Stimulated activated CD8-positive, alpha-beta memory T cell treated with anti-CD3 and anti-CD28 coated beads, Interleukin-4, amount 100 ng/mL, for 24 hours (primary cell): ENCODE data around the gene SLC51A.
"Not testable (repeated sequence)": the region's sequence is repeated elsewhere in the genome, so short reads cannot be mapped to it uniquely, and the experiment has no call there.

Experiments
- DNase-seq: peaks from one replicate; pipeline ENCODE4 v3.0.0-alpha.2; 2020; ENCODE audit warnings: low read depth

The SLC51A gene

GRCh38 chr3:196193736-196194541 is 22.4 kb upstream of the SLC51A start:
- no peak for DNase-seq

GRCh38 chr3:196194542-196194915 is 21.8 kb upstream of the SLC51A start:
- no peak for DNase-seq

- no peak for DNase-seq
Measured at GRCh38 chr3:196195664-196196265, 20.6 kb upstream of the SLC51A start.

GRCh38 chr3:196197524-196197923 is 18.8 kb upstream of the SLC51A start:
- DNase-seq: no peak

GRCh38 chr3:196198081-196198675 is 18.2 kb upstream of the SLC51A start:
- DNase-seq: no peak

- no peak for DNase-seq
Measured at GRCh38 chr3:196198771-196199753, 17.3 kb upstream of the SLC51A start.

- DNase-seq: no peak
Measured at GRCh38 chr3:196202516-196202970, 13.8 kb upstream of the SLC51A start.

- no peak for DNase-seq
Measured at GRCh38 chr3:196203846-196204245, 12.5 kb upstream of the SLC51A start.

- DNase-seq: not testable (repeated sequence)
Measured at GRCh38 chr3:196205442-196206205, 10.7 kb upstream of the SLC51A start.

- DNase-seq: no peak
Measured at GRCh38 chr3:196207159-196207832, 9.0 kb upstream of the SLC51A start.

- peak; percentile 47 for DNase-seq
Measured at GRCh38 chr3:196207833-196208607, 8.3 kb upstream of the SLC51A start.

- no peak for DNase-seq
Measured at GRCh38 chr3:196208942-196209695, 7.2 kb upstream of the SLC51A start.

- not testable (repeated sequence) for DNase-seq
Measured at GRCh38 chr3:196209944-196210672, 6.2 kb upstream of the SLC51A start.

GRCh38 chr3:196210673-196211556 is 5.4 kb upstream of the SLC51A start, which contains the start of gene ZDHHC19:
TSS of gene ZDHHC19 (minus strand) at chr3:196211400. CDS start at chr3:196211315, 85 bp downstream.
- DNase-seq: no peak

- DNase-seq: no peak
Measured at GRCh38 chr3:196214783-196215441, 1.4 kb upstream of the SLC51A start.

GRCh38 chr3:196215493-196216020 is 777 bp upstream of the SLC51A start:
- no peak for DNase-seq
